NCI-H2107 (cell line): Measurements from ENCODE around the gene TBC1D22A.

ENCODE experiments used
- DNase-seq: peaks from one replicate; lab custom pipeline; 2025; lab: John Stamatoyannopoulos, UW

Gene TBC1D22A

DNA sequence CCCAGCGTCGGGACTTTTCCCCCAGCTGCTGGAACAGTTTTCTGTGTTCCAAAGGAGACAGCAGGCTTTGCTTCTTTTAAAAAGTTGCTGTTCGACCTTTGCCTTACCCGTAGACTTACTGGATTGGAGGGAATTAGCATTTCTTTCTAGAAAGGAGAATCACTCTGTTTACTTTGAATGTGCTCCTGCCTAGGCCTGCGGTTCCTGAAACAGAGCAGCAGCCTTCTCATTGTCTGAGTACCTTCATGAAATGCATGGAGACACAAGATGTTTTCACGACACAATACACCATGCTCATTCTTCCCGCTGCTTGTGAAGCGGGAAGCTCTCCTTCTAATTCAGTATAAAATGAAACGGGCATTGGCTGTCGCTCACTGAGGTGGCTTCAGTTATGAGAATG, 196.2 kb downstream of the TBC1D22A start:
- DNase-seq, result no peak

DNA sequence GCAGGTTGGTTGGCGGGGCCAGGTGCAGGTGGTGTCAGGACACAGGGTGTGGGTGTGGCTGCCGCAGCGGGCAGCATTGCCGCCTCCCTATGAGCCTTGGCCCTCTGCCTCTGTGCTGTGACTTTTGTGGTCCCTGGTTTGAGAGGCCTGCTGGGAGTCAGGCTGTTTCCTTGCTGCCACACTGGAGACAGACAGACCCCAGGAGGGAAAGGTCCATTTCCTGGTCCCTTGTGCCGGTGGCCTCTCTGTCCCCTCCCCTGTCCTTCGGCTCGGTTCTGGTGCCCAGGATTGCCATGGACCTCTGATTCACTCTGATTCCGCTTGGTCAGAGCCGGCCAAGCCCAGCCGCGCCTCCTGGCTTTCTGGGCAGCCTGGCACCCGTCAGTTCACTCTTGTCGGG, 196.9 kb downstream of the TBC1D22A start:
- DNase-seq, result no peak

GRCh38 chr22:46961591-46962295, 199.3 kb downstream of the TBC1D22A start:
- DNase-seq, result no peak

DNA sequence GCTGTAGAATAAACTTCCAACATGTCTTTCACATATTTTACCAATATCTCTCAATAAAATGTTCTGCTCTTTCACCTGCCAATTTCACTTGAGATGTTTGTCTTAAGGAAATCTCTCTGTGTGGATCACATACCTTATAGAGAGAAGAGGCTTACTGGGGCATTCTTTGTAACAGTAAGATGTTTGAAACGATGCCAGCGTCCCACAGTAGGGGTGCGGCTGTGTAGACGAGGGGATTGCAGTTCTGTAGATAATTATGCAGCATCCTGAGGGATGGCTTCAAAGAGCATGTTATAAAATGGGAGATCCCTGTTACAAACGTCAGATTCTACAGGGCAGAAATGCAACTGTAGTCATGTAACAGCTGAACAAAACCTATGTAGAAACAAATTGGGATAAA, 200.0 kb downstream of the TBC1D22A start:
- DNase-seq, result no peak

DNA sequence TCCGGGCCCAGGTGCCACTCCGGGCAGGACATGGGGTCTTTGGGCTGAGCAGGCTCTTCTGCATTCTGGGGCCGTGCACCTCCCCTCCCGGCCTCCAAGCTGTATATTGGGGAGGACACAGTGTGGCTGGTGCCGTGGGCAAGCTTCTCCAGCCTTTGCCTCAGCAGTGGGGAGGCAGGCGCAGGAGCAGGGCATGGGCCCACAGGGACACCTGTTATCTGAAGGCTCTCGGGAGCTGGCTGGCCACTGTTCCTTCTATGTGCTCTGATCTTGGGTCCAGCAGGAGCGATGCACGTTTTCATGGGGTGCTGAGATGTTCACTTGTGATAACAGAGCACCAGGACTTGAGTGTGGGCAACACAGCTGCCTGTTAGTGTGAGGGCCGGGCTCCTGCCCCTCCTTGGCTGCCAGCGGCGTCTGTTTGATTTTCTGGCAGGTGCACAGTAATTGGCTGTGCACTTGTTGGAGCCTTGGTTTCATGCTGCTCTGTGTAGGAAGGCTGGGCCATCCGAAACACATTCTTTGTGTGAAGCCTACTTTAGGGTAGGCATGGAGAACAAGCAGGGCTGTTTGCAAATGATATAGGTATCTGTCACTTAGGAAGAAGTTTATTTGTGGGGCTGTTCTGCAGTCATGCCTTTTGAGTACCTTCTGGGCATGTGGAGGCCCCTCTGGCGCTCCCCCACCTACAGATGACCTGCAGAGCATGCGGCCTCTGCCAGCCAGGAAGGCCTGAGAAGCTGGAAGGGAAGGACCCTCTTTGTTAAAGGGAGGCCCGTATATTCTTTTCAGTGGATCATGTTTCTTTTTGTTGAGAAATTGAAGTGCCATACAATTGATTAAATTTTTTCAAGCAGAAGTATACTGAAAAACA, 201.5 kb downstream of the TBC1D22A start:
- DNase-seq, result peak; percentile 23

DNA sequence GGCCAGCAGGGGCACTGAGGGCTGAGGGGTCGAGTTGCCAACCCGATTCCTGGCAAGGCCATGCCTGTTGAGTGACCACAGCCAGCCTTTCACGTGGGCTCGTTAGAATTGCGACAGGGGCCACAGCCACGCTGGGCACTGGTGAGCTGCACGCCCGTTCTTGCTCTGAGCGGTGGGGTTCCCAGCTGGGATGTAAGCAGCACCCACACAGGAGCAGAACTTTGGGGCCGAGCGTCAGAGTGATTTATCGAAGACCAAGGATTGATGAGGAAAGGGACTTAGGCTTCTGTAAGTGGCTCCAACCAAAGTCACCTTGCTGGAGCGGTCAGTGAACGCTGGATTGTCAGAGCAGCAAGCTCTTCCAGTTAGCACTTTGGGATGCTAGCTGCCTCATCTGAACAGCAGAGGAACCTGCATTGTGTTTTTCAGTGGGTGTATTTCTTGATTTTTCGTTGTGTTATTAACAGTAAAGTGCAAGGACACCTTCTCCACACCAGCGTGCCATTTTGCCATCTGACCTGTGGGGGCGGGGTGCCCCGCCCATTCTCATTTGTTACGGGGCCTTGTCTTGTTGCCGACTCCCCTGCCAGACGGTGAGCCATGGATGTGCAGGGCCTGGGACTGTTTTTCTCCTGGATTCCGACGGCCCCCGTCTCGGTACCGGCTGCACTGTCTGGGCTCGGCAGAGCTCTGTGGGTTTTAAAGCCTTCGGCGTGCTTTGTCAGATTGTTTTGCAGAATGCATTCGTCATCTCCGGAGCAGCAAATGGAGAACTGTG, 202.5 kb downstream of the TBC1D22A start:
- no peak for DNase-seq

- DNase-seq, result no peak
Observed at GRCh38 chr22:46965555-46966494, 203.4 kb downstream of the TBC1D22A start.

- no peak for DNase-seq
Observed at GRCh38 chr22:46966495-46966845, 204.0 kb downstream of the TBC1D22A start.

DNA sequence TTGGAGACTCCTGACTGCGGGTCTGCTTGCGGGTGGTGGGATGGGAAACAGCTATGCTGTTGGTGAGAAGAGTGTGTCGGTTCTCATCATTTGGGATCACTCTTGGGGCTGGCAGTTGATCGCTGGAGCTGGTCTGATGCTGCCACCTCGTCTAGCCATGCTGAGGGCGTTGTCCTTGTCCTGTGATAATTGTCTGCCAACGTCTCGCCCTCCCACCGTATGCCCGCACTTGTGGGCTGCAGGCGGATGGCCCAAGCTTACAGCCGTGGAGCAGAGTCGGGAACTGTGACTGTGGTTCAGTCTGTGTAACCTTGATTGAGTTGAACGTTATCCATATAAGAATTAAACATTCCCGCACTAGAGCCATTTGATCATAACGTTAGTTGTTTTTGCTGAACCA, 204.4 kb downstream of the TBC1D22A start:
- DNase-seq, result no peak

- DNase-seq, result no peak
Observed at GRCh38 chr22:46967445-46968358, 205.3 kb downstream of the TBC1D22A start.

- no peak for DNase-seq
Observed at GRCh38 chr22:46968359-46968740, 205.9 kb downstream of the TBC1D22A start.

GRCh38 chr22:46968848-46969247, 206.4 kb downstream of the TBC1D22A start:
- no peak for DNase-seq

GRCh38 chr22:46969491-46969890, 207.0 kb downstream of the TBC1D22A start:
- no peak for DNase-seq

DNA sequence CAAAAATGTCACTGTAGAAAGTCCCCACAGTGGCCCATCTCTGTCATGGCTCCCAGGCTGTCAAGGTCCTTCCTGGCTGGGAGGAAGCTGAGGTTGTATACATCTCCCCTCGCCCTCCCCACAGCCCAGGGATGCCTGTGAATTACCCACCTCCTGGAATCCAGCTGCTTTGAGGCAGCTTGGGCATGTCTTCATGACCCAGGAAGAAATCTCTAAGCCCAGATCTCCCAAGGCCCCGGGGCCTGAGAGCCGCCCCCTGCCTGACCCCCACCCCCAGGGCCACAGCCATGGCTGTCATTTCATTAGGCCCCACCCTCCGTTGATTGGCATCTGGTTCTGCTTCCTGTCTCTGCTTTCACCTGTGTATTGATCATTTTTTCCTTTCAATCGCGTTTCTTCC, 207.5 kb downstream of the TBC1D22A start:
- DNase-seq, result no peak

- DNase-seq, result no peak
Observed at GRCh38 chr22:46970411-46971098, 208.1 kb downstream of the TBC1D22A start.

DNA sequence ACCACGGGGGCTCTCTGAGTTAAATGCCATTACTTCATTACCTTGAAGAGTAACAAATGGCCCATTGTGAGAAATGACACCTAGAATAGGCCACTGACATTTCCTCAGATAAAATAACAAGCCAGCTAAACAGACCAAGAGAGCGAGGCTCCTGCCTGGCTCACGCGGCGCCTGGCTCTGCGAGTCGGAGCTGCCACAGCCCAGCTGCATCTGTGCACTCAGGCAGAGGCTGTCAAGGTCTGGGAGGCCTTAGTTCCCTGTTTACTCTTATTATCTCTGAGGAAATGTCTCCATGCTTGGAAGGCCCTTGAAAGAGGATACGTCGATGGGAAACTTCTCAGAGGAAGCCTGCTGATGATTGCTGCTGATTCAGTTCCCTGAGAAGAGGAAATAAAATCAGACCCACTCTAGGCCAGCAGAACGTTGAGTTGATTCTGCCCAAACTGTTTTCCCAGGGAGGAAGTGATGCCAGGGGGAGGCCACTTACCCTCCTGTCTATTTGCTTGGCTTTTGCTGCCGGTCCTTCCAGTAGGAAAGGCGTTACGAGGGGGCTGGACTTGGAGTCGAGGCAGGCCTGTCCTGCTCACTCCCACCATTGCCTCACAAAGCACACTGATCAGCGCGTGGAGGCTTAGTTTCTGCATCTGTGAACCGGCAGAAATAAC, 208.8 kb downstream of the TBC1D22A start:
- no peak for DNase-seq

DNA sequence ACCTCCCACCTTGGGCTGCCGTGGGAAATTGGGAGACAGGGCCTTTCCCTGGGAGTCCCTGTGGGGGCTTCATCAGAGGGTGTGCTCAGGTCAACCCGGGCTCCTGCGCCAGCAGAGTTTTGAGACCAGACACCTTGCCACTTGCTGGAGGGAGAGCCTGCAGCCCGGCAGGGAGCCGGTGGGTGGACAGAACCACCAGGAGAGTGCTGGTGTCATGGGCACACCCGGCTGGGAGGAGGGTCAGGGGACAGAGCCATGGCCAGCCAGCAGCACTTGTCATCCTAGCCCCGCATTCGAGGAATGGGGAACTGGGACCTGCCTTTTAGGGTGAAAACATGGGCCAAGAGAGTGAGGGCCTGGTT, 209.3 kb downstream of the TBC1D22A start:
- DNase-seq, result no peak

GRCh38 chr22:46972256-46972655, 209.8 kb downstream of the TBC1D22A start:
- DNase-seq, result no peak
